A549 treated with AZD9567 at 1 μM for 4 hours (cell line): ENCODE results near the gene MGAM2. TPM values are rescaled to one million over a fixed set of nuclear protein-coding genes. Genes with fewer than 3 reads are reported as not detected.

Experiments used
- total RNA-seq: library from RNA; stranded (reverse); fragments of 200-300 nt; extraction: Qiagen RNA extraction; gene quantifications from 5 replicates; pipeline ENCODE4 v1.2.3, GENCODE V29; 2022; ENCODE audit not compliant: insufficient read depth

MGAM2 gene
- total RNA-seq = 0.01 to 0.05 TPM (median 0.02 TPM) in 4 of 5 replicates, not detected in the other

GRCh38 chr7:142111499-142111898 lies at the start of gene MGAM2:
Gene MGAM2 (plus strand): TSS chr7:142111718. CDS start chr7:142116874, 5,156 bp downstream.

GRCh38 chr7:142257958-142258357 lies 146.4 kb downstream of the MGAM2 start, which contains the start of gene PRSS58:
Gene PRSS58 (minus strand): TSS chr7:142258058. CDS start chr7:142257707, 351 bp downstream.

Other genes starting within 250 kb of the MGAM2 start
- not detected in 5 replicates for gene OR9A4, start 195.3 kb upstream of the MGAM2 start, total RNA-seq
- gene CLEC5A, start 164.7 kb upstream of the MGAM2 start, total RNA-seq = not detected in 5 replicates
- not detected in 5 replicates for gene TAS2R38, start 137.9 kb upstream of the MGAM2 start, total RNA-seq
- gene MGAM, start 115.8 kb upstream of the MGAM2 start, total RNA-seq = 0.29 to 0.54 TPM (median 0.46 TPM) in 5 replicates
- not detected in 5 replicates for gene PRSS58, start 146.3 kb downstream of the MGAM2 start, total RNA-seq